ENCODE measurements around the gene MYOG. TPM values are rescaled to one million over a fixed set of nuclear protein-coding genes. Genes with fewer than 3 reads are reported as not detected.

Gene MYOG
- total RNA-seq, 1 experiment from 2014 or later, result not detected

- POLR2A ChIA-PET, result interaction anchor here (0.6 to 1.2 kb wide), 2 partner anchors 42 to 217 kb away, joined by 3 read pairs; no protein-coding TSS in a partner anchor
- H3K27me3 Mint-ChIP-seq (ENCODE audit: insufficient read depth, unreplicated experiment), result no peaks in the 10 kb centered on the region
- intact Hi-C loops (cut with micrococcal nuclease), result no loop called here
Observed at GRCh38 chr1:203050826-203051225, 35.0 kb downstream of the MYOG start.

DNA sequence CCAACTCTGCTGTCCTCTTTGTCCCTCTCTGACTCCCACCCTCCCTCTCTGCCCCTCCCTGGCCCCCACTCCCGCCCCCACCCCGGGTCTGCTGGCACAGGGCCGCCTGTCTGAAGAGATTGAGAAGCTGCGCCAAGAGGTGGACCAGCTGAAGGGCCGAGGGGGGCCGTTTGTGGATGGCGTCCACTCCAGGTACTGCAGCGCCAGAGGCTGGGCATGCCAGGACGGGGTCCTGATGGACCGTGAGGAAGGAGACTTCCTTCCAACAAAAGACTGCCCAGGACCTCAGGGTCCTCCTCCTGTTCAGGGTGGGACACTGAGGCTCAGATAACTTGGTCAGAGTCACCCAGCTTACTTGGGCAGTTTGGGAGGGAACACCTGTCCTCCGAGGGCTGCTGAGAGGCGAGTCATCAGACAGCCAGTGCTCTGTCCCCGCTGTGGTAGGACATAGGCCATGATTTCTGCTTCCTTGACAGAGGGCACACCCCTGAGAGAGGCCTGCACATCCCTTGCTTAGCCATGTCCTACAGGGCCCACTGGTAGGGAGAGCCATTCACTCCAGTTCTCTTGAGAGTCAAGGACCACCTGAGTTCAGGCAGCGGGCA lies 36.1 kb downstream of the MYOG start:
- no peak overlapping the region for H3K27ac Mint-ChIP-seq (ENCODE audit: low read depth, unreplicated experiment)
- POLR2A ChIA-PET, result interaction anchor here (0.6 to 1.4 kb wide), 3 partner anchors 10 to 218 kb away, joined by 3 read pairs; no protein-coding TSS in a partner anchor
- CTCF ChIA-PET, result interaction anchor here (0.6 to 22.5 kb wide), 5 partner anchors 7 to 170 kb away, joined by 3 to 702 read pairs (median 250); partner anchors contain the start of gene MYBPH
- H3K36me3 Mint-ChIP-seq (ENCODE audit: insufficient read depth, unreplicated experiment), result no peaks in the 10 kb centered on the region
- H3K4me1 Mint-ChIP-seq (ENCODE audit: insufficient read depth, unreplicated experiment), result peaks cover 13% of the 10 kb centered on the region
- intact Hi-C loops (cut with micrococcal nuclease), result no loop called here
- H3K4me3 Mint-ChIP-seq (ENCODE audit: unreplicated experiment), result no peak overlapping the region
- no peaks in the 10 kb centered on the region for H3K9me3 Mint-ChIP-seq (ENCODE audit: unreplicated experiment)
- BruUV-seq (replicated peaks), result no TSS peak
- no peak for TF ChIP-seq CTCF (IDR thresholded peaks at IDR 0.05; ENCODE audit: unreplicated experiment)
- no peaks in the 10 kb centered on the region for H3K27me3 Mint-ChIP-seq (ENCODE audit: insufficient read depth, unreplicated experiment)
- no peak for DNase-seq (ENCODE audit: unreplicated experiment)

More at GRCh38 chr1:203050826-203051225, 35.0 kb downstream of the MYOG start:
- Mint-ChIP-seq H3K36me3 (ENCODE audit: insufficient read depth, unreplicated experiment) (no peaks in the 10 kb centered on the region), H3K4me1 (ENCODE audit: insufficient read depth, unreplicated experiment) (peaks cover 13% of the 10 kb centered on the region), H3K9me3 (ENCODE audit: unreplicated experiment) (no peaks in the 10 kb centered on the region), H3K4me3 (ENCODE audit: unreplicated experiment) (no peak overlapping the region), H3K27ac (ENCODE audit: low read depth, unreplicated experiment) (no peak overlapping the region)
- no peak for TF ChIP-seq CTCF (IDR thresholded peaks at IDR 0.05; ENCODE audit: unreplicated experiment)
- BruUV-seq (replicated peaks), result no TSS peak
- no peak for DNase-seq (ENCODE audit: unreplicated experiment)
- CTCF ChIA-PET, result interaction anchor here (1.6 to 22.5 kb wide), 5 partner anchors 8 to 216 kb away, joined by 6 to 334 read pairs (median 54); partner anchors contain the start of gene MYBPH

- Mint-ChIP-seq H3K4me1 (ENCODE audit: insufficient read depth, unreplicated experiment) (peaks cover 13% of the 10 kb centered on the region), H3K27me3 (ENCODE audit: insufficient read depth, unreplicated experiment) (no peaks in the 10 kb centered on the region), H3K36me3 (ENCODE audit: insufficient read depth, unreplicated experiment) (no peaks in the 10 kb centered on the region), H3K4me3 (ENCODE audit: unreplicated experiment) (no peak overlapping the region), H3K9me3 (ENCODE audit: unreplicated experiment) (no peaks in the 10 kb centered on the region), H3K27ac (ENCODE audit: low read depth, unreplicated experiment) (no peak overlapping the region)
- POLR2A ChIA-PET, result interaction anchor here (0.6 to 1.4 kb wide), 2 partner anchors 10 to 69 kb away, joined by 3 read pairs; no protein-coding TSS in a partner anchor
- no TSS peak for BruUV-seq (replicated peaks)
- intact Hi-C loops (cut with micrococcal nuclease), result no loop called here
- TF ChIP-seq CTCF (IDR thresholded peaks at IDR 0.05; ENCODE audit: unreplicated experiment), result no peak
- DNase-seq (ENCODE audit: unreplicated experiment), result no peak
- CTCF ChIA-PET, result interaction anchor here (0.6 to 22.1 kb wide), 6 partner anchors 9 to 219 kb away, joined by 3 to 702 read pairs (median 6); partner anchors contain the start of gene MYBPH
Observed at GRCh38 chr1:203049077-203049476, 36.7 kb downstream of the MYOG start.

DNA sequence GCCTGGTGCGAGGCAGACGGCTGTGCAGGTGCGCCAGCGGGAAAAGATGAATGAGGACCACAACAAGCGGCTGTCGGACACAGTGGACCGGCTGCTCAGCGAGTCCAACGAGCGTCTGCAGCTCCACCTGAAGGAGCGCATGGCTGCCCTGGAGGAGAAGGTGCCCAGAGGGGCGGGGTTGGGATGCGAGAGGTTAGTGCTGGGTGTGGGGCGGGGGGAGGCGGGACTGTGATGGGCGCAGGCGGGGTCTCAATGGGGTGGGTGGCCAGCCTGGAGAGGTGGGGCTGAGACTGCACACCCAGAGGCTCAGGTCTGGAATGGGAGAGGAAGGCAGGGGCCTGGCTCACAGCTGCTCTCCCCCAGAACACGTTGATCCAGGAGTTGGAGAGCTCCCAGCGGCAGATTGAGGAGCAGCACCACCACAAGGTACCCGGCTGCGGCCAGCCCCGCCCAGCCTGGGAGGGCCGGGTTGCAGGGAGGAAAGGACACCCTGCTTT lies 37.2 kb downstream of the MYOG start:
- H3K36me3 Mint-ChIP-seq (ENCODE audit: insufficient read depth, unreplicated experiment), result no peaks in the 10 kb centered on the region
- ChIA-PET POLR2A (interaction anchor here (1.4 kb wide), 1 partner anchor 9 kb away, joined by 3 read pairs; no protein-coding TSS in a partner anchor), CTCF (interaction anchor here (0.9 to 22.1 kb wide), 5 partner anchors 9 to 224 kb away, joined by 3 to 702 read pairs (median 9); partner anchors contain the start of gene MYBPH)
- no peaks in the 10 kb centered on the region for H3K27me3 Mint-ChIP-seq (ENCODE audit: insufficient read depth, unreplicated experiment)
- no peak for TF ChIP-seq CTCF (IDR thresholded peaks at IDR 0.05; ENCODE audit: unreplicated experiment)
- H3K9me3 Mint-ChIP-seq (ENCODE audit: unreplicated experiment), result no peaks in the 10 kb centered on the region
- H3K4me1 Mint-ChIP-seq (ENCODE audit: insufficient read depth, unreplicated experiment), result peaks cover 13% of the 10 kb centered on the region
- no peak for DNase-seq (ENCODE audit: unreplicated experiment)
- no peak overlapping the region for H3K27ac Mint-ChIP-seq (ENCODE audit: low read depth, unreplicated experiment)
- intact Hi-C loops (cut with micrococcal nuclease), result no loop called here
- no TSS peak for BruUV-seq (replicated peaks)
- H3K4me3 Mint-ChIP-seq (ENCODE audit: unreplicated experiment), result no peak overlapping the region

Data from MCF 10A (cell line).